Measurements from ENCODE around the gene JADE2.
"Not testable (repeated sequence)": the region's sequence is repeated elsewhere in the genome, so short reads cannot be mapped to it uniquely, and the experiment has no call there.

Gene JADE2

GRCh38 chr5:134508521-134509195 is 16.8 kb upstream of the JADE2 start:
- DNase-seq: no peak

GRCh38 chr5:134509308-134510040 is 16.0 kb upstream of the JADE2 start:
- DNase-seq: no peak

GRCh38 chr5:134510970-134511795 is 14.3 kb upstream of the JADE2 start:
- peak; percentile 66 for DNase-seq

GRCh38 chr5:134511796-134512660 is 13.4 kb upstream of the JADE2 start:
- DNase-seq: no peak

- no peak for DNase-seq
Measured at GRCh38 chr5:134512661-134512999, 12.8 kb upstream of the JADE2 start.

- no peak for DNase-seq
Measured at GRCh38 chr5:134515801-134516200, 9.7 kb upstream of the JADE2 start.

- not testable (repeated sequence) for DNase-seq
Measured at GRCh38 chr5:134516984-134517383, 8.5 kb upstream of the JADE2 start.

- no peak for DNase-seq
Measured at GRCh38 chr5:134517553-134517952, 7.9 kb upstream of the JADE2 start.

- no peak for DNase-seq
Measured at GRCh38 chr5:134519989-134520388, 5.5 kb upstream of the JADE2 start.

GRCh38 chr5:134521841-134522240 is 3.6 kb upstream of the JADE2 start:
- DNase-seq: no peak

GRCh38 chr5:134523543-134524271 is 1.8 kb upstream of the JADE2 start:
- no peak for DNase-seq

GRCh38 chr5:134524272-134524825 is 1.1 kb upstream of the JADE2 start:
- DNase-seq: peak; percentile 66

GRCh38 chr5:134525683-134526482 is 413 bp downstream of the JADE2 start:
- peak; percentile 66 for DNase-seq

GRCh38 chr5:134526483-134527155 is 1.1 kb downstream of the JADE2 start:
- DNase-seq: peak; percentile 78

GRCh38 chr5:134527156-134527960 is 1.9 kb downstream of the JADE2 start:
- DNase-seq: peak; percentile 76

- no peak for DNase-seq
Measured at GRCh38 chr5:134527961-134528424, 2.5 kb downstream of the JADE2 start.

- no peak for DNase-seq
Measured at GRCh38 chr5:134528556-134528955, 3.1 kb downstream of the JADE2 start.

GRCh38 chr5:134529460-134529859 is 4.0 kb downstream of the JADE2 start:
- no peak for DNase-seq
